ENCODE results near the gene TNS1. TPM values are rescaled to one million over a fixed set of nuclear protein-coding genes. Genes with fewer than 3 reads are reported as not detected.

The TNS1 gene
- polyA plus RNA-seq, 1 of the 3 experiments (the other 2 are of a cell fraction): 12.1 TPM

GRCh38 chr2:218002143-218002844, 501 bp downstream of the TNS1 start:
- Histone ChIP-seq H2AFZ (ENCODE audit: low read depth) (no peak overlapping the region), H3K27ac (ENCODE audit: low read depth in 2 of 2, low read length in 1 of 2) (peak overlapping the region; percentile 86 to 98; a peak in 3 of 4 replicates), H3K4me3 (ENCODE audit: low read depth in 2 of 2, low read length in 1 of 2) (peak overlapping the region; percentile 48 to 69), H3K9me3 (no peaks in the 10 kb centered on the region), H3K9me2 (no peaks in the 10 kb centered on the region), H3K27me3 (ENCODE audit: insufficient read depth) (no peaks in the 10 kb centered on the region), H3K79me2 (ENCODE audit: insufficient read depth) (peaks cover 90% of the 10 kb centered on the region), H4K20me1 (ENCODE audit: insufficient read depth) (peaks cover 35% of the 10 kb centered on the region), H3K9ac (peak overlapping the region; percentile 69), H3K36me3 (replicated peaks in 1 of 2; ENCODE audit: control insufficient read depth in 1 of 2, insufficient read depth in 2 of 2, low read length in 1 of 2) (no peaks in the 10 kb centered on the region), H3K4me1 (ENCODE audit: control insufficient read depth in 1 of 2, insufficient read depth in 2 of 2, low read depth in 1 of 2, low read length in 1 of 2) (peaks cover 56 to 68% of the 10 kb centered on the region in 2 experiments; a peak in 3 of 4 replicates), H3F3A (replicated peaks; ENCODE audit: insufficient read depth) (peaks cover 23% of the 10 kb centered on the region), H3K4me2 (peak overlapping the region; percentile 98)
- ChIA-PET CTCF (interaction anchor here (1.3 to 30.4 kb wide), 7 partner anchors 9 to 209 kb away, joined by 3 to 666 read pairs (median 9); no protein-coding TSS in a partner anchor), POLR2A (interaction anchor here (0.5 to 2.9 kb wide), 3 partner anchors 14 to 1025 kb away, joined by 3 to 9 read pairs (median 5); no protein-coding TSS in a partner anchor)
- 30% methylated on average over 9 of the region's 12 CpGs for WGBS (ENCODE audit: low lambda C conversion rate)
- peak; percentile 44 for DNase-seq
- TF ChIP-seq TAF1 (IDR thresholded peaks at IDR 0.05; ENCODE audit: borderline replicate concordance, low read depth, low read length) (0 out of 2 replicates have a peak, but pooled peaks have one; percentile 15), FOXJ3 (CRISPR knock-in tag; IDR thresholded peaks at IDR 0.05) (no peak)

GRCh38 chr2:218001629-218002028, 1.2 kb downstream of the TNS1 start:
- H3K27ac ChIP-seq (ENCODE audit: low read depth in 2 of 2, low read length in 1 of 2): peak overlapping the region; percentile 86 to 98; a peak in 2 of 4 replicates
- POLR2A ChIA-PET: interaction anchor here (2.9 kb wide), 1 partner anchor 14 kb away, joined by 9 read pairs; no protein-coding TSS in a partner anchor
- peak overlapping the region; percentile 98 for H3K4me2 ChIP-seq
- CTCF ChIA-PET: interaction anchor here (1.0 to 30.4 kb wide), 7 partner anchors 8 to 208 kb away, joined by 3 to 666 read pairs (median 9); no protein-coding TSS in a partner anchor
- DNase-seq: peak; percentile 61
- H2AFZ ChIP-seq (ENCODE audit: low read depth): no peak overlapping the region
- peaks cover 35% of the 10 kb centered on the region for H4K20me1 ChIP-seq (ENCODE audit: insufficient read depth)
- H3K9me2 ChIP-seq: no peaks in the 10 kb centered on the region
- H3K4me1 ChIP-seq (ENCODE audit: control insufficient read depth in 1 of 2, insufficient read depth in 2 of 2, low read depth in 1 of 2, low read length in 1 of 2): peaks cover 54 to 65% of the 10 kb centered on the region in 2 experiments; a peak in 3 of 4 replicates
- H3K9me3 ChIP-seq: no peaks in the 10 kb centered on the region
- H3K79me2 ChIP-seq (ENCODE audit: insufficient read depth): peaks cover 90% of the 10 kb centered on the region
- peak overlapping the region; percentile 48 to 69 for H3K4me3 ChIP-seq (ENCODE audit: low read depth in 2 of 2, low read length in 1 of 2)
- H3K9ac ChIP-seq: peak overlapping the region; percentile 69
- H3K27me3 ChIP-seq (ENCODE audit: insufficient read depth): no peaks in the 10 kb centered on the region
- WGBS (ENCODE audit: low lambda C conversion rate): 27% methylated on average over 3 of the region's 4 CpGs
- no peak for TF ChIP-seq CHD2 (IDR thresholded peaks at IDR 0.05; ENCODE audit: low read length, partially characterized antibody)
- TF ChIP-seq SIN3A (IDR thresholded peaks at IDR 0.05; ENCODE audit: borderline replicate concordance, low read depth, low read length): no peak
- TF ChIP-seq RFX5 (IDR thresholded peaks at IDR 0.05; ENCODE audit: low read length): no peak
- TF ChIP-seq RAD21 (IDR thresholded peaks at IDR 0.05; ENCODE audit: low read length): 0 out of 2 replicates have a peak, but pooled peaks have one; percentile 2
- no peak for TF ChIP-seq RCOR1 (IDR thresholded peaks at IDR 0.05; ENCODE audit: low read length)
- peaks cover 22% of the 10 kb centered on the region for H3F3A ChIP-seq (replicated peaks; ENCODE audit: insufficient read depth)
- H3K36me3 ChIP-seq (replicated peaks in 1 of 2; ENCODE audit: control insufficient read depth in 1 of 2, insufficient read depth in 2 of 2, low read length in 1 of 2): no peaks in the 10 kb centered on the region

- peaks cover 92% of the 10 kb centered on the region for H3K79me2 ChIP-seq (ENCODE audit: insufficient read depth)
- no peaks in the 10 kb centered on the region for H3K9me3 ChIP-seq
- no peaks in the 10 kb centered on the region for H3K27me3 ChIP-seq (ENCODE audit: insufficient read depth)
- H3F3A ChIP-seq (replicated peaks; ENCODE audit: insufficient read depth): peaks cover 30% of the 10 kb centered on the region
- TF ChIP-seq TAF1 (IDR thresholded peaks at IDR 0.05; ENCODE audit: borderline replicate concordance, low read depth, low read length) (no peak), NFIC (IDR thresholded peaks at IDR 0.05; ENCODE audit: borderline replicate concordance) (peak; percentile 19; the same call in 1 of the 2 replicates)
- ChIA-PET CTCF (interaction anchor here (0.9 to 30.4 kb wide), 5 partner anchors 11 to 207 kb away, joined by 3 to 666 read pairs (median 4); partner anchors contain the start of gene RUFY4), POLR2A (no interaction called here)
- H3K4me2 ChIP-seq: peak overlapping the region; percentile 98
- H3K36me3 ChIP-seq (replicated peaks in 1 of 2; ENCODE audit: control insufficient read depth in 1 of 2, insufficient read depth in 2 of 2, low read length in 1 of 2): no peaks in the 10 kb centered on the region
- no peak for DNase-seq
- peak overlapping the region in 1 of 2 experiments; percentile 13; a peak in 1 of 4 replicates for H3K4me3 ChIP-seq (ENCODE audit: low read depth in 2 of 2, low read length in 1 of 2)
- H3K4me1 ChIP-seq (ENCODE audit: control insufficient read depth in 1 of 2, insufficient read depth in 2 of 2, low read depth in 1 of 2, low read length in 1 of 2): peaks cover 53 to 70% of the 10 kb centered on the region in 2 experiments; a peak in 3 of 4 replicates
- H3K9me2 ChIP-seq: no peaks in the 10 kb centered on the region
- peaks cover 35% of the 10 kb centered on the region for H4K20me1 ChIP-seq (ENCODE audit: insufficient read depth)
- H3K27ac ChIP-seq (ENCODE audit: low read depth in 2 of 2, low read length in 1 of 2): peak overlapping the region; percentile 16 to 30; a peak in 2 of 4 replicates
- H2AFZ ChIP-seq (ENCODE audit: low read depth): no peak overlapping the region
- H3K9ac ChIP-seq: no peak overlapping the region
These were observed 2.7 kb downstream of the TNS1 start for GRCh38 chr2:218000136-218000535.
